Lung microvascular endothelial cell (primary cell): Measurements from ENCODE around the gene RAD51D. TPM values are rescaled to one million over a fixed set of nuclear protein-coding genes. Genes with fewer than 3 reads are reported as not detected.
"Not testable (repeated sequence)": the region's sequence is repeated elsewhere in the genome, so short reads cannot be mapped to it uniquely, and the experiment has no call there.

Experiments
- DNase-seq, 2 donors: peaks; one replicate each; pipeline versions ENCODE4 v3.0.0 to v3.0.0-alpha.2; 2010; ENCODE audit warnings: low read depth in 2 of 2
- total RNA-seq: library from RNA; depleted of rRNA; stranded (reverse); fragments of >200 nt; gene quantifications from 2 replicates; pipeline ENCODE4 v1.2.1, GENCODE V29; 2014

The RAD51D gene
- total RNA-seq, 1 donor from 2014 or later: 6.0 TPM

GRCh38 chr17:35090707-35091106 is 29.0 kb downstream of the RAD51D start:
- not testable (repeated sequence) for DNase-seq

- DNase-seq: peak; percentile 56 to 73
These were observed 29.9 kb downstream of the RAD51D start for GRCh38 chr17:35089586-35090296.

- DNase-seq: peak; percentile 82 to 88
These were observed 30.6 kb downstream of the RAD51D start for GRCh38 chr17:35088881-35089585.

- DNase-seq: peak; percentile 41 to 67
These were observed 31.2 kb downstream of the RAD51D start for GRCh38 chr17:35088356-35088880.

GRCh38 chr17:35087731-35088355 is 31.8 kb downstream of the RAD51D start:
- peak in 1 of 2 donors; percentile 19 for DNase-seq

GRCh38 chr17:35086931-35087573 is 32.6 kb downstream of the RAD51D start:
- DNase-seq: no peak

- no peak for DNase-seq
These were observed 33.5 kb downstream of the RAD51D start for GRCh38 chr17:35086164-35086563.

GRCh38 chr17:35084987-35085386 is 34.7 kb downstream of the RAD51D start:
- peak in 1 of 2 donors; percentile 54 for DNase-seq

GRCh38 chr17:35083071-35083470 is 36.6 kb downstream of the RAD51D start:
- DNase-seq: no peak

GRCh38 chr17:35082073-35082657 is 37.5 kb downstream of the RAD51D start:
- peak; percentile 38 to 75 for DNase-seq

GRCh38 chr17:35081638-35082037 is 38.0 kb downstream of the RAD51D start:
- DNase-seq: no peak

- peak in 1 of 2 donors; percentile 22 for DNase-seq
These were observed 39.1 kb downstream of the RAD51D start for GRCh38 chr17:35080536-35080935.

- peak in 1 of 2 donors; percentile 93 for DNase-seq
These were observed 39.9 kb downstream of the RAD51D start for GRCh38 chr17:35079547-35080423.

GRCh38 chr17:35076874-35077273 is 42.8 kb downstream of the RAD51D start:
- DNase-seq: no peak

GRCh38 chr17:35074711-35075707 is 44.7 kb downstream of the RAD51D start:
- DNase-seq: peak in 1 of 2 donors; percentile 50

GRCh38 chr17:35073991-35074627 is 45.6 kb downstream of the RAD51D start:
- DNase-seq: no peak

- DNase-seq: no peak
These were observed 46.4 kb downstream of the RAD51D start for GRCh38 chr17:35073183-35073790.

- DNase-seq: no peak
These were observed 50.3 kb downstream of the RAD51D start for GRCh38 chr17:35069311-35069710.
